ENCODE results near the gene VPS36.

VPS36 gene

GRCh38 chr13:52447815-52448552, 2.5 kb downstream of the VPS36 start:
- H3K27ac ChIP-seq = no peak overlapping the region
- TF ChIP-seq, protein P1, sequence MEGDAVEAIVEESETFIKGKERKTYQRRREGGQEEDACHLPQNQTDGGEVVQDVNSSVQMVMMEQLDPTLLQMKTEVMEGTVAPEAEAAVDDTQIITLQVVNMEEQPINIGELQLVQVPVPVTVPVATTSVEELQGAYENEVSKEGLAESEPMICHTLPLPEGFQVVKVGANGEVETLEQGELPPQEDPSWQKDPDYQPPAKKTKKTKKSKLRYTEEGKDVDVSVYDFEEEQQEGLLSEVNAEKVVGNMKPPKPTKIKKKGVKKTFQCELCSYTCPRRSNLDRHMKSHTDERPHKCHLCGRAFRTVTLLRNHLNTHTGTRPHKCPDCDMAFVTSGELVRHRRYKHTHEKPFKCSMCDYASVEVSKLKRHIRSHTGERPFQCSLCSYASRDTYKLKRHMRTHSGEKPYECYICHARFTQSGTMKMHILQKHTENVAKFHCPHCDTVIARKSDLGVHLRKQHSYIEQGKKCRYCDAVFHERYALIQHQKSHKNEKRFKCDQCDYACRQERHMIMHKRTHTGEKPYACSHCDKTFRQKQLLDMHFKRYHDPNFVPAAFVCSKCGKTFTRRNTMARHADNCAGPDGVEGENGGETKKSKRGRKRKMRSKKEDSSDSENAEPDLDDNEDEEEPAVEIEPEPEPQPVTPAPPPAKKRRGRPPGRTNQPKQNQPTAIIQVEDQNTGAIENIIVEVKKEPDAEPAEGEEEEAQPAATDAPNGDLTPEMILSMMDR (conservative IDR thresholded peaks at IDR 0.05) = no peak

GRCh38 chr13:52447354-52447753, 3.1 kb downstream of the VPS36 start:
- TF ChIP-seq, protein P1 (conservative IDR thresholded peaks at IDR 0.05) = no peak
- H3K27ac ChIP-seq = no peak overlapping the region

DNA sequence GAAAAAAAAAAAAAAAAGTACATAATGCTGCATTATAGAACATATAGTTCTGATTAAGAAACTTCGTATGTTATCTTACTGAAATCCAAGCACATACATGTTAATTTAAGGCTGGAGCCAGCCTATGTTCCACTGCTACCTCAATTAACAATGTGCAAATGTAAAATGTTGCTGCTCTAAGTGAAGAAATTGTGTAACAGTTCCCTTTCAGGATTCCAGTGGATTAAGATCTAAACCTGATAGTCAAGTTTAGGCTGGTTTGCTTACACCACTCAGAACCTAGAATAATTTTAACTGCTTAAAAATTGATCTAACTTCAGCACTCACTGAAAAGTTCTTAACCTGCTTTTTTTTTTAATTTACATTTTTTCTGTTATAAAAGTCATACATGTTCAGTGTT, 4.2 kb downstream of the VPS36 start:
- no peak overlapping the region for H3K27ac ChIP-seq
- TF ChIP-seq, protein P1 (conservative IDR thresholded peaks at IDR 0.05) = no peak

- TF ChIP-seq, protein P1 (conservative IDR thresholded peaks at IDR 0.05) = no peak
- no peak overlapping the region for H3K27ac ChIP-seq
These were observed 18.0 kb downstream of the VPS36 start for GRCh38 chr13:52432456-52432855.

DNA sequence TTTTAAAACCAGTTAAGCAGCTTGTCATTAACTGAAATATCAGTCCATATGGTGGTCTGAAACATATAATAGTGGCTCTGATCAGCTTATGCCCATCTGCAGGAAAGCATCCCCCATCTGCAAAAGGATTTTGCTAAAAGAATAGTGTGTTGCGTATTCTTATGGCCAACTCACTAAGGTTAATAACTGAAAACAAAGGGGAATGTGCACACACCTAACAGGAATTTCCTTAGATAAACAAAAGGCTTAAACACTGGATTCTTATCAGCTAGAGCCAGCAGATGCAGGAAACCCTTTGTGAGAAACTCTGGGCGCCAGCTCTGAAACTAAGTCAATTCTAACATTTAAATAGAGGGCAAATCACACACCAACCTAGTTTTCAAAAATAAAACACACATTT, 22.1 kb downstream of the VPS36 start:
- H3K27ac ChIP-seq = peak overlapping the region; percentile 59
- TF ChIP-seq, protein P1 (conservative IDR thresholded peaks at IDR 0.05) = no peak

GRCh38 chr13:52421216-52421615, 29.2 kb downstream of the VPS36 start:
- no peak overlapping the region for H3K27ac ChIP-seq
- TF ChIP-seq, protein P1 (conservative IDR thresholded peaks at IDR 0.05) = no peak

DNA sequence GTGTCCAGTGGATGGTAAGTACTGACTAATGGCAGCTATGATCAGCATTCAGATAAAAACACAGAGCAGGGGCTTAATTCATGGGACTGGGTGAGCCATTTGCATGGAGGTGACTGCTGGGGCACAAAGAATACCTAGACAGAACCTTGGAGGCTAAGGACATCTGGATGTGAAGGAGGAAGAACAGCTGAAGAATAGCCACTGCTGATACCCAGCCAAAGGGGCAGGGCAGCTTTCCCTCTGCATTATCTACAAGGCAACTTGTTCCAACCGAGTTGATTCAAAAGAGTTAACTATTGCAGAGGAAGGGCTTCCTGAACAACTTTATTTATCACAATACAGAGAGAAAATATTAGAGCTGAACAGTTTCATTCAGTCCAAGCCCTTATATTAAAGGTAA, 31.4 kb downstream of the VPS36 start:
- no peak overlapping the region for H3K27ac ChIP-seq
- TF ChIP-seq, protein P1 (conservative IDR thresholded peaks at IDR 0.05) = no peak

Data from VCaP (cell line).